Amygdala (tissue), 56 donors: ENCODE results near the gene MYO6.
"Not testable (repeated sequence)": the region's sequence is repeated elsewhere in the genome, so short reads cannot be mapped to it uniquely, and the experiment has no call there.

Source experiments
- DNase-seq, 56 donors: peaks; one replicate each; lab custom pipeline; 2025; lab: John Stamatoyannopoulos, UW

The MYO6 gene

GRCh38 chr6:75748743-75749538 lies at the start of gene MYO6:
MYO6 (plus strand) TSS chr6:75749239; CDS start chr6:75817548, 68,309 bp downstream.
- peak in 55 of 56 donors; percentile 13 to 86 (median 64) for DNase-seq

- not testable (repeated sequence) for DNase-seq
Measured at GRCh38 chr6:75708334-75708733, 40.7 kb upstream of the MYO6 start.

GRCh38 chr6:75711173-75711572 lies 37.9 kb upstream of the MYO6 start:
- no peak for DNase-seq

GRCh38 chr6:75719133-75719532 lies 29.9 kb upstream of the MYO6 start:
- no peak for DNase-seq

- no peak for DNase-seq
Measured at GRCh38 chr6:75723382-75723781, 25.7 kb upstream of the MYO6 start.

GRCh38 chr6:75727206-75727605 lies 21.8 kb upstream of the MYO6 start:
- DNase-seq: no peak

GRCh38 chr6:75731029-75731428 lies 18.0 kb upstream of the MYO6 start:
- DNase-seq: not testable (repeated sequence)

- DNase-seq: no peak
Measured at GRCh38 chr6:75735491-75736186, 13.4 kb upstream of the MYO6 start.

- no peak for DNase-seq
Measured at GRCh38 chr6:75743971-75744370, 5.1 kb upstream of the MYO6 start.

- no peak for DNase-seq
Measured at GRCh38 chr6:75745404-75745803, 3.6 kb upstream of the MYO6 start.

- DNase-seq: no peak
Measured at GRCh38 chr6:75746221-75746620, 2.8 kb upstream of the MYO6 start.

GRCh38 chr6:75747152-75747992 lies 1.7 kb upstream of the MYO6 start:
- DNase-seq: no peak

- DNase-seq: peak in 1 of 56 donors; percentile 64
Measured at GRCh38 chr6:75748003-75748742, 866 bp upstream of the MYO6 start.

GRCh38 chr6:75751443-75751842 lies 2.4 kb downstream of the MYO6 start:
- DNase-seq: no peak

GRCh38 chr6:75752365-75752764 lies 3.3 kb downstream of the MYO6 start:
- DNase-seq: no peak

- no peak for DNase-seq
Measured at GRCh38 chr6:75755704-75756103, 6.7 kb downstream of the MYO6 start.

- no peak for DNase-seq
Measured at GRCh38 chr6:75757295-75757694, 8.3 kb downstream of the MYO6 start.

GRCh38 chr6:75758061-75758460 lies 9.0 kb downstream of the MYO6 start:
- no peak for DNase-seq

GRCh38 chr6:75759207-75759606 lies 10.2 kb downstream of the MYO6 start:
- no peak for DNase-seq

GRCh38 chr6:75760320-75760719 lies 11.3 kb downstream of the MYO6 start:
- DNase-seq: no peak
